ENCODE results near the gene ZNF699.
"Not testable (repeated sequence)": the region's sequence is repeated elsewhere in the genome, so short reads cannot be mapped to it uniquely, and the experiment has no call there.

The ZNF699 gene

DNA sequence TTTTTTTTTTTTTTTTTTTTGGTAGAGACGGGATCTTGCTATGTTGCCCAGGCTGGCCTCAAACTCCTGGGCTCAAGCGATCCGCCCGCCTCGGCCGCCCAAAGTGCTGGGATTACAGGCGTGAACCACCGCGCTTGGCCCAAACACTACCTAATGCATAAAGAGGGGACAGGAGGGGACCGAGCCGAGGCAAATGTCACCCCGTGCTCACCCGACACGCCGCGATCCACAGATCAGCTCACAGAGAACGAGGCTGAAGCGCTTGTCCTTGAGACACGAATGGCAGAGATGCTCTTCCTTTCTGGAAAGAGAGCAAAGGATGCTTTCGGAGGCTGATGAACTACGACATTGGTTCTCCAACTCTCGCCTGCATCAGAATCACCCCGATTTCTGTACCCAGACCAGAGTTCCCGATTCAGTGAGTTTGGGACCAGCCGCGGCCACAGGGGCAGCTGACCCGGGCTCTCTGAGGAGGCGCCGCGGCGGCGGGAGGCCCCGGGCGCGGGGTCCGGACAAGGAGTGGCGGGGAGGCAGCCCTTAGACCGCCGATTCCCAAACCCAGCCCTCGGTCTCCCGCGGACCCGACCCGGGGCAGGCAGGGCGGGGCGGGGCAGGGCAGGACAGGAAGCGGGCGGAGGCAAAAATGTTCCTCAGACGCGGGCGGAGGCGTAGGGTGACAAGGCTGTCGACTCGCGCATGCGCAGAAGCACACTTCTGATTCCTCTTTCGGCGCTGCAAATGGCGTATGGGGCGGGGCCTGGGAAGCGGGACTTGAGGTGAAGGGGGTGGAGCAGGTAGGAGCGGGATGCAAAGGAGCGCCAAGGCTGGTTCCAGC, at the start of gene ZNF699:
TSS of gene ZNF699 (minus strand) at position 700 of the 835 bp plus-strand sequence. CDS start 4,719 bp downstream, outside the sequence.
- peak; percentile 96 for DNase-seq (ENCODE audit: low spot score)

GRCh38 chr19:9354651-9355050, 45.0 kb upstream of the ZNF699 start:
- no peak for DNase-seq (ENCODE audit: low spot score)

DNA sequence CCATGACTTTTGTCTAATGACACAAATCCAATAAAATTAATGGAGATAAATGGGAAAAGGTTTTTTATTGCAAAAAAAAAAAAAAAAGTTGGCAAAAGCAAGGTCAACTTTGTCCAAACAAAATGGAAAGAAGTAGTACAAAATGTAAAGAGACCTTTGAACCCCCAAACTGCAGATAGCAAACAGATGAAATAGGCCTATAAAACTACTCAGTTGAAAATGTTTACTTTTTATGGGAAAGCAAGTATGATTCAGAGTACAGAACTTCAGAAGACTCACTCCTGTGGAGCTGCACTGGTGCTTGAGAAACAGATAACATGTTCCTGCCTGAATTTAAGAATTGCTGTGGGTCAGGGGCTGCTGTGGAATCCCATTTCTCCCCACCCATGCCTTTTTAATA, 43.4 kb upstream of the ZNF699 start:
- no peak for DNase-seq (ENCODE audit: low spot score)

- DNase-seq (ENCODE audit: low spot score), result no peak
Measured at GRCh38 chr19:9352505-9352904, 42.9 kb upstream of the ZNF699 start.

GRCh38 chr19:9348671-9349070, 39.0 kb upstream of the ZNF699 start:
- no peak for DNase-seq (ENCODE audit: low spot score)

DNA sequence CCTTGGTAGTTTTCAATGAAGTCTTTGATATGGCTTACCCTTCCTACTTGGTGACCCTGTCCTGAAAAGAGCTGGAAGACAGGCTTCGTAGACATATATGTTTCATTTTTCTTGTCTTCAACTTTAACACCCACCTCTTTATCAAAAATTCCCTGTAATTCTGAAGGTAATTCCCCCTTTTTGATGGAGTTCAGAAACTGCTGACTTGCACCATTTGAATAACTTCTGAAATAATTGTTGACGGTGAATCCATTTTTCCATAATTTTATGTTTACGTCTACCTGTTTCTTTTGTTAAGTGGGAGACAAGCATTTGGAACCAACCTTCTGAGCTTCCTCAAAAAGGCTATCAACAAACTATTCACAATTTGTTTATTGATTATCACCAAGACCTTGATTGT, 38.6 kb upstream of the ZNF699 start:
- no peak for DNase-seq (ENCODE audit: low spot score)

DNA sequence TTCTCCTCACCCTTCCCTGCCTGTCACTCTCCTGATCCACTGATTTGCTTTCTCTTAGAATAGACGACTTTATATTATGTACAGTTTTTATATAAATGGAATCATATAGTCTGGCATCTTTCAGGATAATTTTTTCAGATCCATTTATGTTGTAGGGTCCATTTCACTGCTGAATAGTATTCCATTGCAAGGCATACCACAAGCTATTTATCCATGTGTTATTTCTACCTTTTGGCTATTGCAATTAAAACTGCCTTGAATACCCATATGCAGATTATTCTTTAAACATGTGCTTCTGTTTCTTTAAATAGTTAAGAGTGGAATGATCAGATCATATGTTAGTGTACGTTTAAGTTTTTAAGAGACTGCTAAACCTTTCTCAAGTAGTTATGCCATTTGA, 35.4 kb upstream of the ZNF699 start:
- no peak for DNase-seq (ENCODE audit: low spot score)

GRCh38 chr19:9342610-9343304, 33.1 kb upstream of the ZNF699 start:
- no peak for DNase-seq (ENCODE audit: low spot score)

DNA sequence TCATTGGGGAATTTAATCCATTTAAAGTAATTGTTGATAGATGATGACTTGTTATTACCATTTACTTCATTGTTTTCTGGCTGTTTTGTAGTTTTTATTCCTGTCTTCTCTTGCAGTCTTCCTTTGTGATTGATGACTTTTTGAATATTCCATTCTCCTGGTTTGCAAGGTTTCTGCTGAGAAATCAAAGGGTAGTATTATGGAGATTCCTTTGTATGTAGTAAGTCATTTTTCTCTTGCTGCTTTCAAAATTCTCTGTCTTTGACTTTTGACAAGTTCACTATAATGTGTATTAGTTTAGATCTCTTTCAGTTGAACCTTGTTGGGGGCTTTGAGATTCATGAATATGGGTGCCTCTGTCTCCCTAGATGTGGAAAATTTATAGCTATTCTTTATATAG, 20.4 kb upstream of the ZNF699 start:
- DNase-seq (ENCODE audit: low spot score), result no peak

DNA sequence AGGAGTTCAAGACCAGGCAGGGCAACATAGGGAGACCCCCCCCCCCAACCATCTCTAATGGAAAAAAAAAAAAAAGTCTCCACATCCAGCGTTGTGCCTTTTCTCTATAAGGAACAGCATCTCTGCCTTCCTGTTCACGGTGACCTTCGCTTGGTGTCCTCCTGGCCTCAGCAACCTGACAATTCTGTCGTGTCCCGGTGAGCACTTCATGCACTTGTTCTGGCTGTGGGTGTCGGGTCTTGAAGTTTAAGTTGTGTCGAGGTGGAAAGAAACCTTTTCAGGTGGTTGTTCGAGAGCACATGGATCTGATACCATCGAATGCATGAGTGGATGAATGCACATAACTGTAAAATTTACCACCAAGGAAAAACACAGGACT, 14.9 kb upstream of the ZNF699 start:
- DNase-seq (ENCODE audit: low spot score), result no peak

DNA sequence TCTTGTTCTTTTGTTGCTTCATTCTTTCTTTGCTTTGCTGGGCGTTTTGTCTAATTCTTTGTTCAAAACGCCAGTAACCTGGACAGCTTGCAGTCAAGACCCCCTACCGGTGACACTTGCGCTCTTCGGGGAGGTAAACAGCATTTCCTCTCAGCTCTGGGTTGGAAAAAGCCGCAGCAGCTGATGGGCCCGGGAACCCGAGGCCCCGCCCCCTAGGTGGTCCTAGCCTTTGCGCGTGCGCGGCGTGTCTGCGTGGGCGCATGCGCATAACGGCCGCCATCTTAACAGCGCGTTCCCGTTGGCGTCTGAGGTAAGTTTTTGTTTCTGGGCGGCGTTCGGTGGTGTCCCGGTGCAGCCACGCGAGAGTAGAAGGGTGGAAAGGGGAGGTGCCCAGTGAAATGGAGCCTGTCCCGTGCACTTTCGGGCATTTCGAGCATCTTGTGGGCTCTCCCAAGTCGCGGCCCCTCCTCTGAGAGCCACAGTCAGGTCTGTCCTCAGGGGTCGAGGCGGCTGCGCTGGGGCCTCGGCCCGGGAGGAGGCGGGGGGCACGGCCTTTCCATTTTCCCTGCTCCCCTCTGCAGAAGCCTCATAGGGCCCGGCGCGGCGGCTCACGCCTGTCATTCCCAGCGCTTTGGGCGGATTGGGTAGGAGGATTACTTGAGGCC, 14.4 kb upstream of the ZNF699 start, which contains the start of gene ZNF559:
TSS of gene ZNF559 (plus strand) at position 261 of the 665 bp plus-strand sequence. CDS start 14,371 bp downstream, outside the sequence.
- peak; percentile 88 for DNase-seq (ENCODE audit: low spot score)

GRCh38 chr19:9323557-9323918, 13.9 kb upstream of the ZNF699 start:
- DNase-seq (ENCODE audit: low spot score), result peak; percentile 51

- DNase-seq (ENCODE audit: low spot score), result not testable (repeated sequence)
Measured at GRCh38 chr19:9322201-9322600, 12.6 kb upstream of the ZNF699 start.

DNA sequence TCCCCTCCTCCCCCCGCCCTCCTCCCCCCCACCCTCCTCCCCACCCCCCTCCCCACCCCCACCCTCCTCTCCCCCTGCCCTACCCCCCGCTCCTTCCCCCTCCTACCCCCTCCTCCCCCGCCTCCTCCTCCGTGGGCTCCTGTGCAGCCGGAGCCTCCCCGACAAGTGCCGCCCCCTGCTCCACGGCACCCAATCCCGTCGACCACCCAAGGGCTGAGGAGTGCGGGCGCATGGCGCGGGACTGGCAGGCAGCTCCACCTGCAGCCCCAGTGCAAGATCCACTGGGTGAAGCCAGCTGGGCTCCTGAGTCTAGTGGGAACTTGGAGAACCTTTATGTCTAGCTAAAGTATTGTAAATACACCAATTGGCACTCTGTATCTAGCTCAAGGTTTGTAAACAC, 12.1 kb upstream of the ZNF699 start:
- DNase-seq (ENCODE audit: low spot score), result not testable (repeated sequence)

GRCh38 chr19:9321338-9321737, 11.7 kb upstream of the ZNF699 start:
- no peak for DNase-seq (ENCODE audit: low spot score)

- no peak for DNase-seq (ENCODE audit: low spot score)
Measured at GRCh38 chr19:9313756-9314155, 4.1 kb upstream of the ZNF699 start.

- no peak for DNase-seq (ENCODE audit: low spot score)
Measured at GRCh38 chr19:9309974-9310446, 372 bp upstream of the ZNF699 start.

DNA sequence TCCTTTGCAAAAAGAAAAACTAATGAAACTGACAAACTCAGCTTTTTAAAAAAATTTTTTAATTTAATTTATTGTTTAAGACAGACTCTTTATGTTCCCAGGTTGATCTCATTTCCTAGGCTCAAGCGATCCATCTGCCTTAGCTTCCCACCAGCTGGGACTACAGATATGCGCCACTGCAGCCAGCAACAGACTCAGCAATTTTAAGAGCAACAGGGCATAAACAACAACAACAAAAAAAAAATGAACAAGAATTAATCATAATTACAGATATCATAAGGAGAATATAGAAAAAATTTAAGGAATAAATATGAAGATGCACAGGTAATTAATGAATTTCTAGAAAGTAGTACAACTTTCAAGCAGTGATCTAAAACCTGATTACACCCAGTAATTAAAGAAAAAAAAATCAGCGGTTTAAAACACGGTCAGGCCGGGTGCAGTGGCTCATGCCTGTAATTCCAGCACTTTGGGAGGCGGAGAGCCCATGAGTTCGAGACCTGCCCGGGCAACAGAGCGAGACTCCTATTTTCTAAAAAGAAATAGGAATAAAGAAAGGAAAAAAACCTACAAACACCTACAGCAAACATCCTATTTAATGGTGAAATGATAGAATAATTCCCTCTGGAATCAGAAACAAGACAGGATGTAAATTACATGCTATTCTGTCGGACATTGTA, 1.4 kb downstream of the ZNF699 start:
- DNase-seq (ENCODE audit: low spot score), result no peak

DNA sequence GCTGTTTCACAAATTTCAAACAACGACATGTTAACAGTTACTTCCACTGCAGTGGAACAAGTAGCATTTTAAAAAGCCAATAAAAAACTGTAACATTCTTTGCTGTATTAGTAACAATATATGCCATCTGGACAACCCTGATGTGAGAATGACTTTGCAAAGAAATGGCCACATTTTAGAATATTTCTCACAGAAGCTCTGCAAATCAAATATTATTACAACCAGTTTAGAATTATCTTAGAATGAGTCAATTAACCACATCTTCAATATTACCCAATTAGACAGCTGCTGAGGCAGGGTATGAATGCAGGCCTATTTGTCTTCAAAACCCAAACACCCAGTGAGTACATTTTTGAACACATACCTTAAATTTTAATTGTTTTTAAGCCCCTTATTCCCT, 3.2 kb downstream of the ZNF699 start:
- DNase-seq (ENCODE audit: low spot score), result no peak

GRCh38 chr19:9296336-9296735, 13.3 kb downstream of the ZNF699 start:
- DNase-seq (ENCODE audit: low spot score), result no peak

GRCh38 chr19:9295411-9295849, 14.2 kb downstream of the ZNF699 start:
- no peak for DNase-seq (ENCODE audit: low spot score)
